Cerebellar cortex (tissue), 1 donor: Measurements from ENCODE around the gene BCOR.

Source experiments
- DNase-seq: peaks from one replicate; pipeline ENCODE4 v3.0.0-alpha.2; 2015; ENCODE audit warnings: low spot score

Gene BCOR

DNA sequence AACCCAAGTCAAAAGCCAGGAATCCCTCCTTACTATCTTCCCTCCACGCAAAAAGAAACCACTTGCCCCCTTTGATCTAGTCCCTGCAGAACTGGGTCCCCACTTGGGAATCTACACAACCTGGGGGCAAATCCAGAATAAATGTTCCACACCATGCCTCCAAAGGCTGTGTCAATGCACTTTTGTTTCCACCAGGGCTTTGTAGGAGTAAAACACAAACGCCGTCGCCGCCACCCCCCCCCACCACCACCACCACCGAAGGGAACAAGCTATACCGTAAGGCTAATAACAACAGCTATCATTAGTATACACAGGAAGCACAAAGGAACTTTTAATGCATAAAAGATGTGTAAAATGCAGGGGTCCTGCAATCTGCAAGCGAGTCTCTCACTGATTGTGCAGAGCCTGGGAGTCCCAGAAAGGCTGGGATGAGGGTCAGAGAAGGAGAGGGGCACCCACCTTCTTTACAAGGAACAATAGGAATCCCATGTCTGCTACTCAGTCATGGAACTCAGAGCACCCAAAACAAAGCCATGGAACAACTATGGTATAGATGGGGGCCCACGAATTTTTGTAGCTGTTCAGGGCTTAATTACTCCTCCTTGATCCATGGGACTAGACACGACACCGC is 13.2 kb downstream of the BCOR start:
- no peak for DNase-seq

DNA sequence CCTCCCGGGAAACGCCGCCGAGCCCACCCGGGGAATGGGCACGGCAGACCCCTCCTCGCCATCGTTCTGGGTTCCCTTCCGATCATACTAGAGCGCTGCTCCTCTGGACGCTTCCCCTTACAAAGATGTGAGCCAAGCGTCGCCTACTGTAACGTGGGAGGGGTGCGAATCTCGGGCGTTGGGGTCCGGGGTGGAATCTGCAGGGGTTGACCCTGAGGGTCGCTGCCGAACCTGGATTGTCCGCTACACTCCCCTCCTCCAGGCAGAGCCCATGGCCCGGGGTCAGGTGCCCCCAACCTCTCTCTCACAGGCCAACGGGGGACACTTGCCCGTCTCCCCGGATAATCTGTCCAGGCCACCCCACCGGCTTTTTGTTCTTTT is 13.8 kb downstream of the BCOR start:
- DNase-seq, result no peak

DNA sequence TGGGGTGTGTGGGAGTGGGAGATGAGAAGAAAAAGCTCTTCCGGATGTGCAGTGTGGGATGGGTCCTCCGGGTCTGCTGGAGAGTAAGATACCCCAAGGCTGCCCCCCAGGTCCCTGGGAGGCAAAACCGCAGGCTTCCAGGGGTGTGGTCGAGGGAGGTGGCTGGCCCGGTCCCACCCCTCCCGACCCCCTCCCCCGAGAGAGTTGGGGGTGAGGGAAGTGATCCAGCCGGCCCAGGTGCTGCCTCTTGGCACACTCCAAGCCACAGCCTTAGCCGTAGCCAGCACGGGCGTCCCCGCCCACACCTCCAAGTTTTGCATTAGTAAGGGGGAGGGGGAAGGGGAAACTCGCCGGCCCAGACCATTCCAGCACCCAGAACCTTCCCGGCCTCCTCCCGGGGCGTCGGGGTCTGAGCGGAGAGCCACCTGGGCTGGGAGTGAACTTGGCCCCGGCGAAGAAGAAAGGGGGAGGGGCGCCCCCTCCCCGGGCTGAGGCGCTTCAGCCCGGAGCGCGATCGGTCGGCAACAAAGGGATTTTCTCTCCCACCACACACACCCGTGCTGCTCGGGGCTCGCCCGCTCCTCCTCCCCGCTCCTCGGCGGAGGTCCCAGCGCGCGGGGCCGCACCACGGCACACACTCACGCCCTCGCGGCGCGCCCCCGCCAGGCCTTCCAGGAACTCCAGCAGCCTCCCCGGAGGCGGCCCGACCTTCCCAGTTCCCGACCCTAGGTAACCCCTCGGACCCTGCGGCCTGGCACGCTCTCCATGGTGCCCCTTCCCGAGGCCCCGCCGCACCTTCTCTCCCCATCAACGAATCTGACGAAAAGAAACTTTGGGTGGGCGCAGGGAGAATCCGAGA is 14.4 kb downstream of the BCOR start:
- no peak for DNase-seq

DNA sequence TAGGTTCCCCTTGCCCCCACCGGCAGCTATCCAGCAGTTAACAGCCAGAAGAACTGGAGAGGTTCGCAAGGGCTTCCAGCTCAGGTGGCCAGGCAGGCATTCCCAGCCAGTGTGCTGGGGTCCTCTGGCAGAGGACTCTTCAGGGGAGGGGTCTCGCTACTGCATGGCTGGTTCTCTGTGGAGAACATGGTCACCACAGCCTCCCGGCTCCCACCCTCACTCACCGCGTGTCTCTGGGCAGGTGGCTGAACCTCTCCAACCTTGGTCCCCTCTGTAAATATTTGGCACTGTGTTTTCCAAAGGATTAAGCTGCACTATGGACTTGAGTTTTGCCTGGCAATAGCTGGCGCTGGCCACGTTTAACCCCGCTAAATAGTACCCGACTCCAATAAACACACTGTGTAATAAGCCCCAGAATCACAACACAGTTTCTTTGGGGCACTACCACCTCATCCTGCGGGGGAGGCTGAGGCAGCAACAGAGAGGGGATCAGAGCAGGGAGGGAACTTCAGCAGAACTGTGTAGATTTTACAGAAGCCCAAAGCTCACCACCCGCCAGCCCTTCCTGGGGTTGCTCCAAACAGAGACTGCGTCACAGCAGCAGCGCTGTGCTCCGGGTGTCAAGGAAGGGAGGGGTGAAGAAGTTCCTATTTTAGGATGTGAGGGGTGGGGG is 15.2 kb downstream of the BCOR start:
- no peak for DNase-seq

DNA sequence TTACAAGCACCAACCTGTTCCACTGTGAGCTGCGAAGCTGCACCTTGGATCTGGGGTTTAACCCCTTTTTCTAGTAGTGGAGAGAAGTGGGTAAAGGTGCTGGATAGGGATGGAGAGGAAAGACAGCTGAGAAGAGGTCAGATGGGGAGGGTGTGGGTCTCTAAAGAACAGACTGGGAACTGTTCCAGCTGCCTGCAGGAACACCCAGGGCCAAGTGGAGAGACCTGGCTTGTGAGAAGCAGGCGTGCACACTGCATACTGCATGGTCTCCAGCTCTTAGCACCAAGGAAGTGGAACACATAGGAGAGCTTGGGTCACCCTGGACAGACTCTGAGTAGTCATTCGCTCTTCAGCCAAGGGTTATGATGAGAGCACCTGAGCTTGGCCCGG is 16.1 kb downstream of the BCOR start:
- DNase-seq, result no peak

DNA sequence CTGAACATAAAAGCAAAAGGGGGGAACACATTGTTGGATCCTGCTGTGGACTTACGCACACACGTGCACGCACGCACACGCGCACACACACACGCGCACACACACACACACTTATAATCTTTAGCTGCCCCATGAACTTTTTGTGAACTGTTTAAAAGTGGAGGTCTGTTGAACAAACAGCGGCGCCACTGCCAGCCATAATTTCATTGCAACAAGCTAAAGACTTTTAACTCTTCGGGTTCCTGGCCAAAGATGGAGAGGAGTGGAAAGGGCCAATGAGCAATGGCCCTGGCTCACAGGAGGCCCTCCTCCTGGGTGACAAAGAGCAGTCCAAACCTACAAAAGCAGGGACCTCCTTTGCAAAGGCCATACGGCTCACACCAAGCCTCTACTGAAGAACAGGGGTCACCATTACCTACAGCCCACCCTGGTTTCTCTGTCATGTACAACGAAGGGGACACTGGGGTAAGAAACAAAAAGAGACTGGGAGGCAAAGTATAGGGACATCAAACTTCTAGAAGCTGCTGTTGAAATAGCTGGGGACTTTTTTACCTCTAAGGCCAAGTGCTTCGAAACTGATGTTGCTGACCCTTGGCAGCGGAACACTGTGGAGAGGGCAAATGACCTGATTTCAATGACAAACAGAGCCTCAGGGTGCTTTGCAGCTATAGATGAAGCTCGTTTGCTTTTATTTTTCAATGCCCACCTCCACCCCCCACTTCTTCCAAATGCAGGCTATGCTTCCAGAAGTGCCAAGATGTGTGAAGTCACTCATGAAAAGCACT is 16.7 kb downstream of the BCOR start:
- DNase-seq, result no peak

DNA sequence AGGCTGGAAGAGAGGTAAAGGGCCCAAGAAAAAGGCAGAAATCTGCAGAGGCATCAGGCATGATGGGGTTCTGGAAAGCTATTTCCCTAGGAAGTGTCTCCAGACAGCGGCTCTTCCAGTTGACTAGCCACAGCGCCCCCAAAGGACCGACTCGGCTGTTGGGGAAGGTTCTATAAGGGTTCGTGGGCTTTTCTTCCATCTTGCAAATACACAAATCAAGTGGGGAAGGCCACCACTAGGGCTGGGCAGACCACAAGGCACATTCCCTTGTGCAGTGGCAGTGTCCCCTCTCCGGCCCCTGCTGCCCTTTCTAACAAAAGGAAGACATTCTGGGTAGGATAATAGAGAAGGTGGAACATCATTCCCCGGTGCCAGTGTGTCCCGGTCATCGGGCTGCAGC is 18.2 kb downstream of the BCOR start:
- no peak for DNase-seq

DNA sequence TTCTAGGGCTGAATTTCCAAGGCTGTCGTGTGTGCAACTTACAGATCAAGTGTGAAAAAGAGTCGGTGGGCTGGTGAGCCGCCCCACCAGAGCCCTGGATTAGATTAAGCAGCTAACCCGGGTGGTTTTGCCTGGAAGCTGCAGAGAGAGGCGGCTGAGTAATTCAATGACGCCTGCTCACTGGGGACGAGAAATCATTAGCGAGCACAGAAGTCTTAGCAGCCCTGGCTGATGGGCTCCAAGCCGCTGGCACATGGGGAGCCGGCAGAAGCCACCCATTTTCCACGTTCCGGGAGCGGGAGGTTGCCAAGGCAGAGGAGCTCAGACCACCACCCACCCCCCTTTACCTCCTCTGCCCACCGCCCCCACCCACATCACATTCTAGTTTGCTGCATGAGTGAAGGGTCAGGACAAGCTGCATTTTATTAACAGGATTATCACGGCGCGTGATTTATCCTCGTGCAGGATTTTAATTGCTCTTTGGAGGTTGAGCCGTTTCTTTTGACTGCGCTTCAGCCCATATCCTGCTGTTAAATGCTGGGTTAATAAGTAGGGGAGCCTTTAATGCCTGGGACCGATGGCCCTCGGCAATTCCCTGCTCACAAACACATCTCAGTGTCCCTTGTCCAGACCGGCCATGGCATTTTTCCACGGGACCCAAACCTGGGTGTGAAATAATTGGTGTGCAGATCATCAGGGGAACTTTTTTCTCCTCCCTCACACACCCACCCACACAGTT is 19.1 kb downstream of the BCOR start:
- DNase-seq, result no peak

DNA sequence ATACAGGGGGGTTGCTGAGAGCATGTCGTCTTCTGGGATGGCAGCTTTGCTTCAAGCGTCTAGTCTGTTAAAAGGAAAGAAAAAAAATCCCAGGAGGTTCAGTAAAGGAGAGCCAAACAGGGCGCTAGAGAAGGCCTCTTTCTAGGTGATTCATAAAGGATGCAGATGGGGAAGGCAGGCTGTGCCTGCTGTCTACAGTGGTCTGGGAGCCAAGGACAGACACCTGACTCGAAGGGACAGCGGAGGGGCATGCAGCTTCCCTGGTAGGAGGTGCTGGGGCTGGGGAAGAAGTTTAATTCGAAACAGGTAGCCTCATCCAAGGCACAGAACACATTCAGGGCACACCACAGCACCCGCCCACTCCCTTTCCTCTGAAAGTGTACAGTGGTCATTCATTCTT is 19.9 kb downstream of the BCOR start:
- no peak for DNase-seq

DNA sequence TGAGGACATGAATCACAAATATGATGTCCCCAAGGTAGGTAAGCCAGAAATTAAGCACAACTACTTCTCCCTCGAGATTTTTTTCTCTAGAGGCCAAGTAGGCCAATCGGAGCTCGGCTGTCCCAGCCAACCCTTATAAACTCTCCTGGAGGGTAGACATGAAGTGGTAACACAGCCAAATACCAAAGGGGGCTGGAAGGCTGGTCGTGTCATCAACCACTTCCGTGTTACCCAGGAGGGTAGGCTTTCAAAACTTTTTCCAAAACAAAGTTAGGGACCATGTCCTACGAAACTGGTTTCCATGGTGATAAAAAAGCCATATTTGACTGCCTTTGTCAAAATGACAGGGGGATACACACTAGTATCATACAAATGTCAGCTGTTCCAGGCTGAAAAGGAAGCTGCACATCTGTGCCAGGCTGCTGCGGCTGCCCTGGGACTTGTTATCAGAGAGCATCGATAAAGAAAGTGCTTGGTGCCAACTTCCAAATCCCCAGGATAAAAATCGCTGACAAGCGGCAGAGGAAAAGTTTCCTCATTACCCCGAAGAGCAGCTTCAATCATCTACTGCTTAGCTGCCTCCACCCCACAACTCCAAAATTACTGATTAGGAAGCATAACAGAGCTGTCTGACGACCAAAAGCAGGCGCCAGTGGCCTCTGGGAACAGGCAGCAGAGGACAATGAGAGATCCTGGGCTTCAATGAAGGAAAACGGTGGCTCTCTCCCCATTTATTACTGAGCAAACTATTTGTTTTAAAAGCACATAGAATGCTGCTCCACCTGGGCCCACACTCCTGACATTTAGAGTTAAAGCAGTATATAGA is 20.8 kb downstream of the BCOR start:
- DNase-seq, result no peak

DNA sequence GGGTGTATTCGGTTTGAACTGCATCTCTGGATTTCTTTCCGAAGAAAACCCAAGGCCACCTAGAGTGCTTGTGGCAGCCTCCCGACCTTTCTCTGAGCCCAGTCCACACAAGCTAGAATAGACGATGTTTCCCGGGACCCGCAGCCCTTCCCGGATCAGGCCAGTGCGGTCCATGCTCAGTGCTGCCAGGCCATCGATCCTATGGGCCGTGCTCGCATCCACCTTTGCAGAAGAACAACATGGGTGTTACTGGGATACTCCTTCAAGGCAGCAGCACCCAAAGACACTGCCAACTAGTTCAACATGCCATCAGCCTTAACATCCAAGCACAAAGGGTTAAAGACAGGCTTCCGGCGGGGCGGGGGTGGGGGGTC is 22.8 kb downstream of the BCOR start:
- DNase-seq, result no peak

DNA sequence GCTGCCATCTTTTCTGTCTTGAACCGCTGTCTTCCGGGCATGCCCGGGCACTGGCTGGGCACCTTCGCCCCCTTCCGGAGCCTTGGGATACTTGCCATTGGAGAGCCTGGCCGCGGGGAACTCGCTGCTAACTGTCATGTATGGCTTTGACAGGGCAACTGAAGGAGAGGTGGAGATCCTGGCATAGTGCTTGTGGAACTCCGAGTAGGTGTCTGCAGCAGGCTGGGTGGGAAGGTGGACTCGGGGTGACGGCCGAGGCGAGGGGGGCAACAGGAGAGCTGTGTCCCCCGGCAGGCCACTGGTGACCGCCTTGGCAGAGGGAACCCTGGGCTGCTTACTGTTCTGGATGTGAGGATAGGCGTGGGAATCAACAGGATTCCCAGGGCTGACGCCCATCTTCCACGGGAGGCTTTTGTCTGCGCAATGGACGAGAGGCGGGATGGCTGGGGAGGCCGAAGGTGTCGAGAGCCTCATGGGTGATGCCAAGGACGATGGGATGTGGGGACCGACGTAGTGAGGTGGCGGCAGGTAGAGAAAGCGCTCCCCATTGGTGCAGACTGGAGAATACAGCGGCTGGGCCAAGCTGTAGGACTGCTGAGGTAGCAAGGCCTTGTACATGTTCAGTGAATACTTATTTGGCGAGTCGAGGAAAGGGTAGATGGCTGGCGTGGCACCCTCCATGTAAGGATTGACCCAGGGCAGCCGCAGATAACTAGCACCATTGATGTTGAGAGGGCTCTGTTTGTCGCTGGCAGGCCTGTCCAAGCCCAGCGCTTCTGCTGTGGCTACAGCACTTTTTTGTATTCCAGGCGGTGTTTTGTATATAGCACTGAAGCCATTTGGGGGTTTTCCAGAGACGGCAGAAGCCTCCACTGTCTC is 23.4 kb downstream of the BCOR start:
- DNase-seq, result no peak

DNA sequence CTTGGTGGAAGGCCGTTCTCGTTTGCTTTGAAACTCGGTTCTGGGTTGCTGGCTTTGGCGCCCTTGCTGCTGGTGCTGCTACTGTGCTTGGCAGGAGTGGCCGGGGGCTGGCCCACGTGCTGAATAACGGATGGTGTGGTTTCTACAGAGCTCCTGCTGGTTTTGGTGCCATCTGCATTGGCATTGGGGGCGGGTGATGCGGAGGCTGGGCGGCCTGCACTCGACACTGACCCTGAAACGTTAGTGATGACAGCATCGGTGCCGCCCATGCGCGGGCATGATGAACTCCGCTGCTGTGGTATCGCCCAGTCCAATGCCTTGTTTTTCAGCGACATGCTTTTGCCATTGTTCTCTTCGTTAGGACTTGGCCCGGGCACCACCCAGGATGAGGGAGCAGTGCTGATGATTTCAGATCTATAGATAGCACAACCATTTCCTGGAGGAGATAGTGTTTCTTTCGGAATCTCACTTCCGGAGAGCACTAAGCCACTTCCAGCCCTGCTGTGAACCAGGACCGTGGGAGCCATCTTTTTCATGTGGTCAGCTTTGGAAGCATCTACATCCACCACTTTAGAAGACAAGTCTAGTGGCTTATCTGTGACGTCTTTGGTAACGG is 24.2 kb downstream of the BCOR start:
- no peak for DNase-seq

DNA sequence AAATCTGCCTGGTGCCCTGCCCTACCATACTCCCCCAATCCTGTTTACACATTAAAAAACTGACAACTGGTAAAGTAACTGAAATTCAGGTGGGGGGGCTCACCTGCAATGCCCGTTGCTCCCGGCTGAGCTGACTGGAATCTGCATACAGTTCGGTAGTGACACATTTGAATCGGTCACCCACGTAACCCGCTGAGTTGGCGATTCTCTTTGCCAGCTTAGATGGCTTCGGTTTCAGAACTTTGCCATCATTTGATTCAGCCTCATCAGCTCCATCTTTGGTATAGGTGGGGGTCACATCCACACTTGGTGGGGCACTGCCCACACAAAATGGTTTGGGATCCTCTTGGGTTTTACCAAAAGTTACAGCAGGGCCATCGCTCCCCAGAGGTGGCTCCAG is 25.5 kb downstream of the BCOR start:
- no peak for DNase-seq

DNA sequence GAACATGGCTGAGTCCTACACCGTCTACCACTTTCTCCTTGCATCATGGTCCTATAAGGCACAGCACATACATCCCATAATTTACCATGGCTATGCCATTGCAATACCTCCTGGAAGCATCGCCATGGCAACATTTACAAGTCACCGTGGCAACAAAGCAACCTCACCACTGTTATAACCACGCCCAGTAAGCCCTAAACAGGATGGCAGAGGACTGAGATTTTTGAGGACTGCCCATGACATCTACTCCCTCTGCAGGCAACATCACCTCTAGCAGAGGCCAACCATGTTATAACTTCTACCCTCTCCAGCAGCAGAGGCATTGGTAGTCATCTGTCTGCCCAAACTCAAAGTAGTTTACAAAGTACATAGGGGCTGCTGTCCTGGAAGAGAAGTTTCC is 29.7 kb downstream of the BCOR start:
- DNase-seq, result no peak

DNA sequence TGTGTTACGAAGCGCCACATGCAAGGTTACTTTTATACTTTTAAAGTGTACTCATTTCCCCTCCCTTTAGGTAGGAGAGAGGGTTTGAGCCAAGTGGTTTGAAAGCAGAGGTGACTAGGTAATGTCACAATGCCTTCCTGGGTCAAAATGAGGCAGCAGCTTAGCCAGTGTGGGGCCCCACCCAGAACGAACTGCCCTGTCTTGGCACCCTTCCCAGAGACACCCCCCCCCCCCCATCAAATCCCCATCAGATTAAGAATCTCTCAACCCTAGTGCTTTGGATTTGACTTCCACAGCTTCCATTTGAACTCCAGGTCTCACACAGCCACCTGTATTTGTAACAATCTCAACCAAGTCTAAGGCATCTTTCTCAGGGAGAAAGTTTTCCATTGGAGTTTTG is 31.1 kb downstream of the BCOR start:
- no peak for DNase-seq

DNA sequence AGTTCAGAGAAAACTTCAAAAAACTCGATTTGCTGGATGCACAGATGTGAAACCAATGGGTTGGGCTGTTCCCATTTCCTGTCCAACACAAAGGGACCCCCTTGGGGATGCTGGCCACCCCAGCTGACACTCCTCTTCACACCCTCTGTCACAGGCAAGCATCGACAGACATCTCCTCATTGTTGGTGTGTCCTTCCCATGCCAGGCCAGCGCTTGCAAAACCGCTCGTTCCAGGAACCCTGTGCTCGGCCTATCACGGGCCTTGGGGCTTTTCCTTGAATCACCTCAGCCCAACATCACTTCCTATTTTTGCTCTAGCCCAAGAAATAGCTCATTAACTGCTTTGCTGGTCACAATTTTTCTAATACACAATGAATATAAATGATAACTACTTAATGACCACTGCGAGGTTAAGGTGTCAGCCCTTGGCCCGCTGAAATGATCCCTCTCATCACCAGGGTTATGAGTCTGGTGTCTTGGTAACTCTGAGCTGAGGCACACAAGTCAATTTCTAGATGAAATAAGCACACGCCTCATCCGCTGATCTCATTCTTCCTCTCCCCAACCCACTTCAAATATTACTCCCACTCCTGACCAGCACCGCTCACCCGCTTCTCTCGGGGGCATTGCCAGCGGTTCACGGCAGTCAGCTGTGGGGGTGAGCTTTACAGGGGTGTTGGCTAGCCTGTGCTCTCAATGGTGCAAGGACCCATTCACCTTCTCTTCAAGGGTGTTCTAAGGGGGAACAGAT is 32.3 kb downstream of the BCOR start:
- DNase-seq, result no peak

DNA sequence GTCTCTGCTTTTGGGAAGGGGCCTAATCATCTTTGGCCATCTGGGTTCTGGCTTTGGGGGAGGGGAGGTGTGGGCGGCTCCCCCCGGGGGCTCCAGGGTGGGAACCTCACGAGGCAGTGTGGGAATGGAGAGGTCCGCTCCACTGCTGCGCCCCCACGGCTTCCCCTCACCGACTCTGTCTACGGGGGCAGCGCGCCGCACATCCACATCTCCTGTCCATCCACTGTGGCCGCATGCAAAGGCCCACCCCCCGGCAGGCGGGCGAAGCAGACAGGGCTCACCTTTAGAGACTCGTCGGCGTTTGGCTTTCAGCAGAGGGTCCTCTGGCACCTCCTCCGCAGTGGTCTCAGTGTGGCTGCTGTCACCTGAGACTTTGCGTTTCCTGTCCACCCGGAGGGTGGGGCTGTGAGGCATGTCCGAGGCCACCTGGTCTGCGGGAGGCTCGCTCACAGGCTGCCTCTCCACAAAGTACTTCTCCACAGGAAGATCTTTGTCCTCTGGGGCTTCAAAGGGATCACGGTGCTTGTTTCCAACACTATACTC is 33.6 kb downstream of the BCOR start:
- DNase-seq, result no peak
